Measurements from ENCODE around the gene DCC. TPM values are rescaled to one million over a fixed set of nuclear protein-coding genes. Genes with fewer than 3 reads are reported as not detected.

The DCC gene
- total and polyA plus RNA-seq, 2 experiments from 2014 or later = 0.53 to 0.73 TPM

GRCh38 chr18:52333860-52334259 lies 6.1 kb upstream of the DCC start (continued):
- TF ChIP-seq ETS1 (IDR thresholded peaks at IDR 0.05) (no peak), STAT1 (IDR thresholded peaks at IDR 0.05; ENCODE audit: unreplicated experiment) (no peak), JUNB (IDR thresholded peaks at IDR 0.05; ENCODE audit: unreplicated experiment) (no peak), CREB1 (CRISPR knock-in tag; IDR thresholded peaks at IDR 0.05; ENCODE audit: low read depth) (no peak), EZH2phosphoT487 (IDR thresholded peaks at IDR 0.05; ENCODE audit: unreplicated experiment) (no peak), NANOG (IDR thresholded peaks at IDR 0.05; ENCODE audit: borderline replicate concordance) (no peak), CTCF (conservative IDR thresholded peaks at IDR 0.05; ENCODE audit: low read depth in 2 of 2) (no peak), ZNF114 (CRISPR knock-in tag; IDR thresholded peaks at IDR 0.05) (no peak)
- TF ChIP-seq, protein P1, sequence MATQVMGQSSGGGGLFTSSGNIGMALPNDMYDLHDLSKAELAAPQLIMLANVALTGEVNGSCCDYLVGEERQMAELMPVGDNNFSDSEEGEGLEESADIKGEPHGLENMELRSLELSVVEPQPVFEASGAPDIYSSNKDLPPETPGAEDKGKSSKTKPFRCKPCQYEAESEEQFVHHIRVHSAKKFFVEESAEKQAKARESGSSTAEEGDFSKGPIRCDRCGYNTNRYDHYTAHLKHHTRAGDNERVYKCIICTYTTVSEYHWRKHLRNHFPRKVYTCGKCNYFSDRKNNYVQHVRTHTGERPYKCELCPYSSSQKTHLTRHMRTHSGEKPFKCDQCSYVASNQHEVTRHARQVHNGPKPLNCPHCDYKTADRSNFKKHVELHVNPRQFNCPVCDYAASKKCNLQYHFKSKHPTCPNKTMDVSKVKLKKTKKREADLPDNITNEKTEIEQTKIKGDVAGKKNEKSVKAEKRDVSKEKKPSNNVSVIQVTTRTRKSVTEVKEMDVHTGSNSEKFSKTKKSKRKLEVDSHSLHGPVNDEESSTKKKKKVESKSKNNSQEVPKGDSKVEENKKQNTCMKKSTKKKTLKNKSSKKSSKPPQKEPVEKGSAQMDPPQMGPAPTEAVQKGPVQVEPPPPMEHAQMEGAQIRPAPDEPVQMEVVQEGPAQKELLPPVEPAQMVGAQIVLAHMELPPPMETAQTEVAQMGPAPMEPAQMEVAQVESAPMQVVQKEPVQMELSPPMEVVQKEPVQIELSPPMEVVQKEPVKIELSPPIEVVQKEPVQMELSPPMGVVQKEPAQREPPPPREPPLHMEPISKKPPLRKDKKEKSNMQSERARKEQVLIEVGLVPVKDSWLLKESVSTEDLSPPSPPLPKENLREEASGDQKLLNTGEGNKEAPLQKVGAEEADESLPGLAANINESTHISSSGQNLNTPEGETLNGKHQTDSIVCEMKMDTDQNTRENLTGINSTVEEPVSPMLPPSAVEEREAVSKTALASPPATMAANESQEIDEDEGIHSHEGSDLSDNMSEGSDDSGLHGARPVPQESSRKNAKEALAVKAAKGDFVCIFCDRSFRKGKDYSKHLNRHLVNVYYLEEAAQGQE (IDR thresholded peaks at IDR 0.05; ENCODE audit: unreplicated experiment) = no peak

- H3K79me2 ChIP-seq (replicated peaks; ENCODE audit: insufficient read depth) = no peaks in the 10 kb centered on the region
- ATAC-seq = no peak
- H4K20me1 ChIP-seq (replicated peaks; ENCODE audit: insufficient read depth) = no peaks in the 10 kb centered on the region
- no peak overlapping the region for H2AFZ ChIP-seq
- no peaks in the 10 kb centered on the region; the same call in 1 of the 3 replicates for H3K9me3 Mint-ChIP-seq
- H3K4me3 Mint-ChIP-seq = no peak overlapping the region
- no peak for DNase-seq (ENCODE audit: low spot score)
- H3K4me1 Mint-ChIP-seq = peaks cover 5% of the 10 kb centered on the region; the same call in 2 of the 3 replicates
- no peak overlapping the region for H3K4me3 ChIP-seq
- peaks cover 17% of the 10 kb centered on the region for H3K27me3 ChIP-seq (ENCODE audit: insufficient read depth)
- 0 out of 2 replicates have a peak, but pooled peaks cover 5% of the 10 kb centered on the region for H3K9me2 ChIP-seq (ENCODE audit: insufficient read depth)
- H3K27me3 Mint-ChIP-seq (ENCODE audit: insufficient read depth, low read depth, poor library complexity) = peaks cover 3% of the 10 kb centered on the region
- no peaks in the 10 kb centered on the region for H3K36me3 ChIP-seq (ENCODE audit: insufficient read depth)
- no peak overlapping the region for H3K27ac Mint-ChIP-seq
- H3K4me2 ChIP-seq = no peak overlapping the region
- no peak overlapping the region for H3K27ac ChIP-seq (ENCODE audit: low read depth)
- H3K36me3 Mint-ChIP-seq (ENCODE audit: low read depth) = no peaks in the 10 kb centered on the region
- no peaks in the 10 kb centered on the region for H3F3A ChIP-seq (replicated peaks; ENCODE audit: low read depth)
- peaks cover 6% of the 10 kb centered on the region; the same call in 1 of the 2 replicates for H3K4me1 ChIP-seq (ENCODE audit: insufficient read depth)
- TF ChIP-seq ZNF114 (CRISPR knock-in tag; IDR thresholded peaks at IDR 0.05) = no peak
- no peak for TF ChIP-seq STAT1 (IDR thresholded peaks at IDR 0.05; ENCODE audit: unreplicated experiment)
- TF ChIP-seq EZH2 (IDR thresholded peaks at IDR 0.05; ENCODE audit: low read depth, unreplicated experiment) = no peak
- TF ChIP-seq, protein P2, sequence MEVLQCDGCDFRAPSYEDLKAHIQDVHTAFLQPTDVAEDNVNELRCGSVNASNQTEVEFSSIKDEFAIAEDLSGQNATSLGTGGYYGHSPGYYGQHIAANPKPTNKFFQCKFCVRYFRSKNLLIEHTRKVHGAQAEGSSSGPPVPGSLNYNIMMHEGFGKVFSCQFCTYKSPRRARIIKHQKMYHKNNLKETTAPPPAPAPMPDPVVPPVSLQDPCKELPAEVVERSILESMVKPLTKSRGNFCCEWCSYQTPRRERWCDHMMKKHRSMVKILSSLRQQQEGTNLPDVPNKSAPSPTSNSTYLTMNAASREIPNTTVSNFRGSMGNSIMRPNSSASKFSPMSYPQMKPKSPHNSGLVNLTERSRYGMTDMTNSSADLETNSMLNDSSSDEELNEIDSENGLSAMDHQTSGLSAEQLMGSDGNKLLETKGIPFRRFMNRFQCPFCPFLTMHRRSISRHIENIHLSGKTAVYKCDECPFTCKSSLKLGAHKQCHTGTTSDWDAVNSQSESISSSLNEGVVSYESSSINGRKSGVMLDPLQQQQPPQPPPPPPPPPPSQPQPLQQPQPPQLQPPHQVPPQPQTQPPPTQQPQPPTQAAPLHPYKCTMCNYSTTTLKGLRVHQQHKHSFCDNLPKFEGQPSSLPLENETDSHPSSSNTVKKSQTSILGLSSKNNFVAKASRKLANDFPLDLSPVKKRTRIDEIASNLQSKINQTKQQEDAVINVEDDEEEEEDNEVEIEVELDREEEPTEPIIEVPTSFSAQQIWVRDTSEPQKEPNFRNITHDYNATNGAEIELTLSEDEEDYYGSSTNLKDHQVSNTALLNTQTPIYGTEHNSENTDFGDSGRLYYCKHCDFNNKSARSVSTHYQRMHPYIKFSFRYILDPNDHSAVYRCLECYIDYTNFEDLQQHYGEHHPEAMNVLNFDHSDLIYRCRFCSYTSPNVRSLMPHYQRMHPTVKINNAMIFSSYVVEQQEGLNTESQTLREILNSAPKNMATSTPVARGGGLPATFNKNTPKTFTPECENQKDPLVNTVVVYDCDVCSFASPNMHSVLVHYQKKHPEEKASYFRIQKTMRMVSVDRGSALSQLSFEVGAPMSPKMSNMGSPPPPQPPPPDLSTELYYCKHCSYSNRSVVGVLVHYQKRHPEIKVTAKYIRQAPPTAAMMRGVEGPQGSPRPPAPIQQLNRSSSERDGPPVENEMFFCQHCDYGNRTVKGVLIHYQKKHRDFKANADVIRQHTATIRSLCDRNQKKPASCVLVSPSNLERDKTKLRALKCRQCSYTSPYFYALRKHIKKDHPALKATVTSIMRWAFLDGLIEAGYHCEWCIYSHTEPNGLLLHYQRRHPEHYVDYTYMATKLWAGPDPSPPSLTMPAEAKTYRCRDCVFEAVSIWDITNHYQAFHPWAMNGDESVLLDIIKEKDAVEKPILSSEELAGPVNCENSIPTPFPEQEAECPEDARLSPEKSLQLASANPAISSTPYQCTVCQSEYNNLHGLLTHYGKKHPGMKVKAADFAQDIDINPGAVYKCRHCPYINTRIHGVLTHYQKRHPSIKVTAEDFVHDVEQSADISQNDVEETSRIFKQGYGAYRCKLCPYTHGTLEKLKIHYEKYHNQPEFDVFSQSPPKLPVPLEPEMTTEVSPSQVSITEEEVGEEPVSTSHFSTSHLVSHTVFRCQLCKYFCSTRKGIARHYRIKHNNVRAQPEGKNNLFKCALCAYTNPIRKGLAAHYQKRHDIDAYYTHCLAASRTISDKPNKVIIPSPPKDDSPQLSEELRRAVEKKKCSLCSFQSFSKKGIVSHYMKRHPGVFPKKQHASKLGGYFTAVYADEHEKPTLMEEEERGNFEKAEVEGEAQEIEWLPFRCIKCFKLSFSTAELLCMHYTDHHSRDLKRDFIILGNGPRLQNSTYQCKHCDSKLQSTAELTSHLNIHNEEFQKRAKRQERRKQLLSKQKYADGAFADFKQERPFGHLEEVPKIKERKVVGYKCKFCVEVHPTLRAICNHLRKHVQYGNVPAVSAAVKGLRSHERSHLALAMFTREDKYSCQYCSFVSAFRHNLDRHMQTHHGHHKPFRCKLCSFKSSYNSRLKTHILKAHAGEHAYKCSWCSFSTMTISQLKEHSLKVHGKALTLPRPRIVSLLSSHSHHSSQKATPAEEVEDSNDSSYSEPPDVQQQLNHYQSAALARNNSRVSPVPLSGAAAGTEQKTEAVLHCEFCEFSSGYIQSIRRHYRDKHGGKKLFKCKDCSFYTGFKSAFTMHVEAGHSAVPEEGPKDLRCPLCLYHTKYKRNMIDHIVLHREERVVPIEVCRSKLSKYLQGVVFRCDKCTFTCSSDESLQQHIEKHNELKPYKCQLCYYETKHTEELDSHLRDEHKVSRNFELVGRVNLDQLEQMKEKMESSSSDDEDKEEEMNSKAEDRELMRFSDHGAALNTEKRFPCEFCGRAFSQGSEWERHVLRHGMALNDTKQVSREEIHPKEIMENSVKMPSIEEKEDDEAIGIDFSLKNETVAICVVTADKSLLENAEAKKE (CRISPR knock-in tag; IDR thresholded peaks at IDR 0.05) = no peak
- no peak for TF ChIP-seq ETS1 (IDR thresholded peaks at IDR 0.05)
- TF ChIP-seq POLR2AphosphoS5 (IDR thresholded peaks at IDR 0.05; ENCODE audit: low read depth) = no peak
Measured at GRCh38 chr18:52334307-52334706, 5.7 kb upstream of the DCC start.

Data from GM23338 (cell line).